HuH-7.5 (cell line): Measurements from ENCODE around the gene MRPL22.
A peak's percentile ranks its signal among the peaks of the same experiment; 100 is the strongest.
"Not testable (repeated sequence)": the region's sequence is repeated elsewhere in the genome, so short reads cannot be mapped to it uniquely, and the experiment has no call there.

Experiments used
- DNase-seq: peaks from one replicate; pipeline ENCODE4 v3.0.0; 2011; ENCODE audit warnings: low spot score

Gene MRPL22

DNA sequence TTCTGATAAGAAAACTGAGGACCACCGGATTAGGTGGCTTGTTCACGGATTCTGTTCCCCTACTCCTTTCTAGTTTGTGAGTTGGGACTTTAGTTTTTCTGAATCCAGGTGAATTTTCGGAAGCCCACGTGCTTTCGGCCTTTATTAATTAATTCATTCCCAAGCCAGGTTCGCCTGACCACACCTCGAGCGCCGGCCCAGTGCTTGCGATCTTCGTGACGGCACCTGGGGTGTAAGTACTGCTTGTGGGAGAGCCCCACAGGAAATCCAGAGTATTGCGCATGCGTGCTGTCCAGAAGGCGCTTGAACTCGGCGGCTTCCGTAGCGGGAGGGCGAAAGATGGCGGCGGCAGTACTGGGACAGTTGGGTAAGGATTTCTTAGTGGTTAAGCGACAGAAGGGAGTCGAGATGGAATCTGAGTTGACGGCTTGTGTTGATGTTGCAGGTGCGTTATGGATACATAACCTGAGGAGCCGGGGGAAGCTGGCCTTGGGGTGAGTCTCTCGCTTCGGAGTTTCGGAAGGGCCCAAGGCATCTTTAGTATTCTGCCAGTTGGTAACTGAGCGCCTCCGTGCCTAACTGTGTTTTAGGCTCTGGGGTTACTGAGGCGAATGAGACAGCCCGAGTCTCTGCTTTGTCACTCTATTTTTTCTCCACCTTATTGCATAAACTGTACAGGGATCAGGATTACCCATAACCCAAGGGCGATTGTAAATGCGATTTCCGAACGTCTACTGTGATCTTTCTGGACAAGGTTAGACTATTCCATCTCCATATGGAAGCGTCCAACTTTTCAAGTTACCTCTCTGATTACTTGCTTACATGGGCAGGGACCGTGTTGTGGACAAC lies at the start of gene MRPL22:
TSS of gene MRPL22 (plus strand) at position 302 of the 849 bp plus-strand sequence. CDS start at position 340, 38 bp downstream.
- DNase-seq: peak; percentile 93

GRCh38 chr5:154892369-154892771 lies 48.5 kb upstream of the MRPL22 start:
- DNase-seq: no peak

DNA sequence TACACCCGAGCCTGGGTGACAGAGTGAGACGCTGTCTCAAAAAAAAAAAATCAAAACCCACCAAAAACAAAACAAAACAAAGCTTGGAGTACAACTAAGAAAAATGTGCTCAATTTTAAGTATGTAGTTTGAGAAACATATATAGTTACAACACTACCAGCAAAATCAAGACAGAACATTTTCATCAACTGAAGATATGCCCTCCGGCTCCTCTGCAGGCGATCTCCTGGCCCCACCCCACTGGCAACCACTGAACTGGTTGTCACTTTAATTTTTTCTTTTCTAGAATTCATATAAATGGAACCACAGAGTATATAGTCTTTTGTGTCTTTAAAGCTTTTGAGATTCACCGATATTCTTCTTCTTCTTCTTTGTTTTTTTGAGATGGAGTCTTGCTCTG lies 47.5 kb upstream of the MRPL22 start:
- DNase-seq: no peak

DNA sequence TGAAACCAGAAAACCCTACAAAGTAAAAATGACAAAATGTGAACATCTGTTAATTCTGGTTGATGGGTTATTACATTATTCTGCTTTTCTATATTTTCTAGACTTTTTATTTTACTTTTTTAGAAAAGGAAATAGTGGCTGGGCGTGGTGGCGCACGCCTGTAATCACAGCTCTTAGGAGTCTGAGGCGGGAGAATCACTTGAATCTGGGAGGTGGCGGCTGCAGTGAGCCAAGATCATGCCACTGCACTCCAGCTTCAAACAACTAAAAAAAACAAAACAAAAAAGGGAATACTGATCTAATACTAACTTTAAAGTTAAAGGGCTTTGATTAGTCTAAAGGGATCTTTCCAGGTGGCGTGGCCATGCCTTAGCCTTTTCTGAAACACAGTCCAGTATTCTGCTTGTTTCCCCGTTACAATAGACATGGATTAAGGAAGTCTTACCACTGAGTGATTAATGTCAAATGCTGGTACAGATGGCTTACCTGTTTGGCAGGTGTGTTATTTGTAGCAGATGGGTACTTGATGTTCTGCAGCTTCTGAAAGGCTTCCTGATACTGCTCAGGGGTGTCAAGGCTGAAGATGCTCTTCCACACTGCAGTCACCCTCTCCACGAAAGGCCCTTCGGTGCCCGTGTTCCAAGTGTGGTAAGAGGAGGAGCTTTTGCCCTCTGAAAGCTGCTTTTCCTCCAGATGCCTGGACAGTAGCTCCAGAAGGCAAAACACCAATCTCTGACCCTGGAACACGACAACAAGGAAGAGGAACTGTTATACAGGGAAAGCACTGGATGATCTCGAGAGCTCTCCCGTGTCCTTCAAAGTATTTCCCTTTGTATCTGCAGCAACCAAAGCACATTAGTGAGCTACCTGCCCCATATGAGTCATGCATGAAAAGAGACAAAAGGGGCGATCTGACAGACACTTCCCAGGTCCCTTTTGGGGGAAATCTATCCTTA lies 45.0 kb upstream of the MRPL22 start:
- DNase-seq: no peak

DNA sequence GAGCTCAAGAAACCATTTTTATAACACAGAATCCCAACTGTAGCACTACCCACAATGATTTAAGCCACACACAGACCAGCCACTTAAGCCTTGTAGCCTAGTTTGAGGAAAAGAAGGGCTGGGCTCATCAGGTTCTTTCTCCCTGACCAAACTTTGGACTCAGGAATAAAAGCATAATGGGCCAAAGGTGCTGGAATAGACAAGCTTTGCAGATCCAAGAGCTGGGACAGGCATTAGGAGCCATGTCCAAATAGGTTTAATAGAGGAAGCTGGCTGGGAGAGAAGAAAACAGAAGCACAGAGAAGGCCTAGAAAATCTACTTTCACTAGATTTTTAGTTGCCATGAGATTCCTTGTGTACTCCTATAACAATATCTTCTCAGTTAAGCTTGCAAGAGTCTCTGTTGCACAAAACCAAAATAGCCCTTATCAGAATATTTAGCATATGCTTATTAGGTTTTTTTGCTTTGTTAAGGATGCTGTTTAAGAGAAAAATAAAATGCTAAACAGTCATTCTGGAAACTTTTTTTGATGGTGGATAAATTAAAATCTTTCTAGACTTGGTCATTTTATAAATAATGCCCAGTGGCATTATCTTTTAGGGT lies 44.2 kb upstream of the MRPL22 start:
- DNase-seq: no peak

GRCh38 chr5:154898210-154898609 lies 42.7 kb upstream of the MRPL22 start:
- DNase-seq: no peak

GRCh38 chr5:154899151-154899816 lies 41.6 kb upstream of the MRPL22 start:
- DNase-seq: no peak

- DNase-seq: no peak
These were observed 40.8 kb upstream of the MRPL22 start for GRCh38 chr5:154900066-154900465.

- DNase-seq: no peak
These were observed 39.6 kb upstream of the MRPL22 start for GRCh38 chr5:154901276-154901675.

DNA sequence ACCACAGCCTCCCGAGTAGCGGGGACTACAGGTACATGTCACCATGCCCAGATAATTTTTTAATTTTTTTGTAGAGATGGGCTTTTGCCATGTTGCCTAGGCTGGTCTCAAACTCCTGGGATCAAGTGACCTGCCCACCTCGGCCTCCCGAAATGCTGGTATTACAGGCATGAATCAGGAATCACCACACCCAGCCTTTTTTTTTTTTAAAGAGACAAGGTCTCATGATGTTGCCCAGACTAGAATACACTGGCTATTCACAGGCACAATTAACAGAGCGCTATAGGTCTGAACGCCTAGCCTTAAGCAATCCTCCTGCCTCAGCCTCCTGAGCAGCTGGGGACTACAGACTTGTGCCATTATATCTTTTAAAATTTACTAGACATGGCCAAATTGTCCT lies 39.0 kb upstream of the MRPL22 start:
- no peak for DNase-seq

GRCh38 chr5:154905601-154906000 lies 35.3 kb upstream of the MRPL22 start:
- not testable (repeated sequence) for DNase-seq

DNA sequence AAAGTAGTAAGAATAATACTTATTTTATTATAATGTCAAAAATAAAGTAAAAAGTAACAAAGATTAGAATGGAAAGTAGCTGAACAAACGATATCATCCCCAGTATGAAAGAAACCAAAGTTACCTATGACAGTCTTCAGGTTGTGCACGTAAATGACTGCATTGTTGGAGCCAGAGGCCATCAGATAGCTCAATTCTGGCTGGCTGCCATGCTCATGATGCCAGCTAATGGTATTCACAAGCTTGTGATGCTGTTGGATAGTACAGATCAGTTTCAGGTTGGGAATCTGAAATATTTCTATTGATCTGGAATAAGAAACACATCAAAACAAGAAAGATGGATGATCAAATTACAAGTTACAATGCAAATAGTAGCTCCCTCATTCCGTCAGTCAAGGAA lies 24.0 kb upstream of the MRPL22 start:
- DNase-seq: no peak

- DNase-seq: no peak
These were observed 23.1 kb upstream of the MRPL22 start for GRCh38 chr5:154917757-154918156.

GRCh38 chr5:154923441-154924430 lies 17.1 kb upstream of the MRPL22 start:
- DNase-seq: no peak

- DNase-seq: no peak
These were observed 7.3 kb upstream of the MRPL22 start for GRCh38 chr5:154933537-154933936.

GRCh38 chr5:154934881-154935280 lies 6.0 kb upstream of the MRPL22 start:
- DNase-seq: no peak

- no peak for DNase-seq
These were observed 3.6 kb upstream of the MRPL22 start for GRCh38 chr5:154937186-154937717.

DNA sequence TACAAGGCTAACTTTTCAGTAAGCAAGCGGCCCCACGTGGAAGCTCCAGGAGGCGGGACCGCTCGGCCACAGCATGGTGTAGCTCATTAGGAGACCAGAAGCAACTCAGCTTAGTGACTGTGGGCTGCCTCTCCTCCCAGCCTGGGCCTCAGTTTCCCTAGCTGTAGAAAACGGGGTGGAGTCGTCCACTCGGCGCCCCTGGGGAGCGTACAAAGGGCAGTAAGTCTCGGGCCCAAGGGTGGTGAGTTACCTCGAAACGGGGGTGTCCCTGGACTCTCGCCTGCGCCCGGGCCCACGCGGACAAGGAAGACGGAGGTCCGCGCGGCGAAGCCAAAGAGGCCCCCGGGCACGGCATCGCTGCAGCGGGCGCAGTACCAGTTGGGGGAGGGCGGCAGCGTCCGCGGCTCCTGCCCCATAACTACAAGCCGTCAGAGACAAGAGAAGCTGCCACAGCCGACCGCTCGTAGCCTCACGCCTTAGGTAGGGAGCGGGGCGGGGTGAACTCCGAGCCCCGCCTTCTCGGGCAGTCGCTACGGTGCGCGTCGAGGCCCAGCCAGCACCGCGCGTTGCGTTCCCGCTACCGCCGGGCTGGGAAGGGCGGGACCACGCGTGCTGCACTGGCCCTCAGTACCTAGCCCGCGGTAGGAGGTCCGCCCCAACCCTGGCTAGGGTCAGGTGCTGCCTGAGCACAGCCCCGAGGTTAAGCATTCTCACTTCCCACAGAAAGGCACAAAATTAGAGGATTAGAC lies 3.0 kb upstream of the MRPL22 start, which contains the start of gene GEMIN5:
TSS of gene GEMIN5 (minus strand) at position 494 of the 749 bp plus-strand sequence. CDS start at position 416, 78 bp downstream.
- DNase-seq: peak; percentile 85

DNA sequence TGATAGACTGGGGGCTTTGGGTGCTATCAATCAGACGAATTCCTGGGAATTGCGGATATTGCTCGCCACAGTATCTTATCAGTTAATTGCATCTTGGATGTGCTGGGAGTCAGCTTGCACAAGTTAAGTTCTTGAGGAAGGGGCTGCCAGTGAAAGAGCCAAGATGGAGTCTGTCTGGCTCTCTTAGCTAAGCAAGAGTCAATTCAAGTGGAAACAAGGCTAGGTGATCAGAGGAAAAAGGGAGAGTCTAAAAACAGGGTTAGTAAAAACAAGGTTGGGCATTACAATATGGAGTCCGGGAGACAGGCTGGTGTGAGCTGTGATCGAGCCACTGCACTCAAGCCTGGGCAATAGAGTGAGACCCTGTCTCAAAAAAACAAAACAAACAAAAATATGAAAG lies 1.5 kb upstream of the MRPL22 start:
- DNase-seq: not testable (repeated sequence)
